Neural cell (in vitro differentiated cells): ENCODE results near the gene DNAJB11. TPM values are rescaled to one million over a fixed set of nuclear protein-coding genes. Genes with fewer than 3 reads are reported as not detected.
"Not testable (repeated sequence)": the region's sequence is repeated elsewhere in the genome, so short reads cannot be mapped to it uniquely, and the experiment has no call there.

Experiments
- H2AFZ ChIP-seq: fragments of 200-600, 300-800 bp; sonication (generic), shearing (Covaris generic); 2 replicates; pipeline ENCODE4 v1.6.0; 2014; ENCODE audit warnings: low read depth, mild to moderate bottlenecking, antibody characterized with exemption, low read length, moderate library complexity
- H3F3A ChIP-seq: fragments of 200-600 bp; shearing (Covaris generic); 2 replicates; pipeline ENCODE4 v1.6.1; 2016; ENCODE audit warnings: mild to moderate bottlenecking, moderate library complexity, mixed read lengths, antibody characterized with exemption, low read length; ENCODE audit not compliant: insufficient read depth, poor library complexity, severe bottlenecking
- H3K27ac ChIP-seq: fragments of 200-600, 300-800 bp; sonication (generic), shearing (Covaris generic); 2 replicates; pipeline ENCODE4 v1.5.1; 2014; ENCODE audit warnings: mild to moderate bottlenecking, low read length, moderate library complexity
- H3K27me3 ChIP-seq: fragments of 300-800, 200-600 bp; sonication (generic), shearing (Covaris generic); 2 replicates; pipeline ENCODE4 v1.6.0; 2014; ENCODE audit warnings: mild to moderate bottlenecking, low read depth, low read length, moderate library complexity; ENCODE audit not compliant: insufficient read depth
- H3K36me3 ChIP-seq: fragments of 300-800, 200-600 bp; sonication (generic), shearing (Covaris generic); 2 replicates; pipeline ENCODE4 v1.5.1; 2014; ENCODE audit warnings: mild to moderate bottlenecking, antibody characterized with exemption, low read length, moderate library complexity; ENCODE audit not compliant: insufficient read depth
- H3K4me2 ChIP-seq: fragments of 300-800, 200-600 bp; sonication (generic), shearing (Covaris generic); 2 replicates; pipeline ENCODE4 v1.6.0; 2014; ENCODE audit warnings: mild to moderate bottlenecking, low read length
- H3K4me3 ChIP-seq: fragments of 300-800, 200-600 bp; sonication (generic), shearing (Covaris generic); 2 replicates; pipeline ENCODE4 v1.5.1; 2014; ENCODE audit warnings: mild to moderate bottlenecking, low read length, moderate library complexity
- H3K79me2 ChIP-seq: fragments of 200-600 bp; shearing (Covaris generic); replicated peaks from 2 replicates; pipeline ENCODE4 v1.6.0; 2014; ENCODE audit warnings: mild to moderate bottlenecking, low read length, moderate library complexity; ENCODE audit not compliant: insufficient read depth
- H3K9ac ChIP-seq: fragments of 300-800, 200-600 bp; sonication (generic), shearing (Covaris generic); 2 replicates; pipeline ENCODE4 v1.6.1; 2016; ENCODE audit warnings: mild to moderate bottlenecking, low read length, mixed read lengths
- H3K9me2 ChIP-seq: fragments of 200-600 bp; shearing (Covaris generic); 2 replicates; pipeline ENCODE4 v1.6.1; 2016; ENCODE audit warnings: mild to moderate bottlenecking, low read length, mixed read lengths; ENCODE audit not compliant: insufficient read depth
- H3K9me3 ChIP-seq: fragments of 200-600, 300-800 bp; sonication (generic), shearing (Covaris generic); 2 replicates; pipeline ENCODE4 v1.6.1; 2016; ENCODE audit warnings: mild to moderate bottlenecking, mixed run types, low read length, moderate library complexity, mixed read lengths
- H4K20me1 ChIP-seq: fragments of 200-600 bp; shearing (Covaris generic); 2 replicates; pipeline ENCODE4 v1.6.1; 2016; ENCODE audit warnings: mild to moderate bottlenecking, mixed run types; ENCODE audit not compliant: insufficient read depth
- TAF1 ChIP-seq: IDR thresholded peaks from 2 replicates; pipeline ENCODE4 v1.6.1; 2012; ENCODE audit warnings: low read depth
- polyA plus RNA-seq: library from polyadenylated mRNA; depleted of rRNA; stranded (reverse); fragments of >200 nt; gene quantifications from 2 replicates; pipeline ENCODE4 v1.2.3, GENCODE V29; 2014
- small RNA-seq, 3 experiments: library from RNA; depleted of rRNA; stranded (forward); fragments of <200 nt; gene quantifications; one replicate each; pipeline ENCODE3, GENCODE V24; 2012

DNAJB11 gene
- polyA plus RNA-seq, 1 donor from 2014 or later = 108 TPM

DNA sequence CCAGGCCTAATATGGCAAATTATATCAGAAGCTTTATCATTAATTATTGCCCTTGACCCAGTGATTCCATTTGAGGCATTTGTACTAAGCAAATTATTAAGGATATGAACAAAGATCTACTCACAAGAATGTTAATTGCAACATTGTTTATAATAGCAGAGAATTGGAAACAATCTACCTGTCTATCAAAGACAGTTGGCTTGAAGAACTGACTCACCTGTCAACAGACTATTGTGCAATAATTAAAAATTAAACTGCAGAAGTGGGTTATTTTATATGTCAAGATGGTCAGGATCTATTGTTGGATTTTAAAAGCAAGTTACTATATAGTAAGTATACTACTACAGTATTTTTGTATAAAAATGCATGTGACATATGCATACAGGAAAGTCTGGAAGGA is 63.0 kb downstream of the DNAJB11 start:
- Histone ChIP-seq H2AFZ (no peak overlapping the region), H3K9me2 (no peaks in the 10 kb centered on the region), H3F3A (no peaks in the 10 kb centered on the region), H3K9me3 (no peaks in the 10 kb centered on the region), H3K79me2 (no peaks in the 10 kb centered on the region), H3K9ac (no peak overlapping the region), H3K4me3 (no peak overlapping the region), H3K27me3 (no peaks in the 10 kb centered on the region), H4K20me1 (no peaks in the 10 kb centered on the region), H3K27ac (no peak overlapping the region), H3K4me2 (no peak overlapping the region), H3K36me3 (no peaks in the 10 kb centered on the region)
- TF ChIP-seq TAF1 = no peak

DNA sequence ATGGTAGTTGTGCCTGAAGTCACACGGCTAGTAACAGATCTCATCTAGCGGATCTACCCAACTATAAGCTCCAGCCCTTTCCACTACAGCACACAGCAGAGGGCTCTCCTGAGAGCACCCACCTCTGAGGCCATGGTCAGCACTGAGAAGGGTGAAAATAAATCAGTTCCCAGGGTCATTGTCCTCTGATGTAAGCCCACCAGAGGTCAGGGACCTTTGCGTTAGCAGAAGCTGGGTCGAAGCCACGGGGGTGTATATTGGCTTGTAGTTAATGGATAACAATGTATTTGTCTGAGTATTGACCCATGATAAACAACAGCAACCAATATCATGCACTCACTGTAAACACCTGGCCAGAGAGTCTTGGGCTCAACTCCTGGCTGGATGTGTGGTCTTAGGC is 63.7 kb downstream of the DNAJB11 start:
- H3K27ac ChIP-seq, H3K9ac ChIP-seq, H3K79me2 ChIP-seq, H2AFZ ChIP-seq, H3K4me3 ChIP-seq, H3K9me3 ChIP-seq, H3K36me3 ChIP-seq, H4K20me1 ChIP-seq, H3F3A ChIP-seq, H3K27me3 ChIP-seq, H3K9me2 ChIP-seq, H3K4me2 ChIP-seq: not testable (repeated sequence)

Small RNA genes lying within 50 kb of the gene (small RNA-seq; reads per million reads assigned to genes)
- gene RF00017 = 0 reads per million in 3 experiments

Other genes with a start within 250 kb of the DNAJB11 start
- gene DGKG, start 208.5 kb upstream of the DNAJB11 start, polyA plus RNA-seq = 0.08 TPM in 1 of 2 replicates, not detected in the other
- 6.7 and 7.7 TPM in 2 replicates for gene CRYGS, start 26.3 kb upstream of the DNAJB11 start, polyA plus RNA-seq
- 11.6 and 13.4 TPM in 2 replicates for gene TBCCD1, start 3.4 kb upstream of the DNAJB11 start, polyA plus RNA-seq
- gene AHSG, start 42.3 kb downstream of the DNAJB11 start, polyA plus RNA-seq = 0.40 and 1.1 TPM in 2 replicates
- gene FETUB, start 69.7 kb downstream of the DNAJB11 start, polyA plus RNA-seq = not detected in 2 replicates
- not detected in 2 replicates for gene HRG, start 95.3 kb downstream of the DNAJB11 start, polyA plus RNA-seq
- not detected in 2 replicates for gene KNG1, start 146.6 kb downstream of the DNAJB11 start, polyA plus RNA-seq
- gene EIF4A2, start 212.9 kb downstream of the DNAJB11 start, polyA plus RNA-seq = 2,975 and 3,298 TPM in 2 replicates
- gene RFC4, start 235.8 kb downstream of the DNAJB11 start, polyA plus RNA-seq = 85.2 and 91.1 TPM in 2 replicates